Fibroblast of the conjunctiva (primary cell): ENCODE measurements around the gene POU2AF2.
"Not testable (repeated sequence)": the region's sequence is repeated elsewhere in the genome, so short reads cannot be mapped to it uniquely, and the experiment has no call there.

Experiments
- DNase-seq: peaks from one replicate; pipeline ENCODE4 v3.0.0-alpha.2; 2010; ENCODE audit warnings: low read depth

Gene POU2AF2

DNA sequence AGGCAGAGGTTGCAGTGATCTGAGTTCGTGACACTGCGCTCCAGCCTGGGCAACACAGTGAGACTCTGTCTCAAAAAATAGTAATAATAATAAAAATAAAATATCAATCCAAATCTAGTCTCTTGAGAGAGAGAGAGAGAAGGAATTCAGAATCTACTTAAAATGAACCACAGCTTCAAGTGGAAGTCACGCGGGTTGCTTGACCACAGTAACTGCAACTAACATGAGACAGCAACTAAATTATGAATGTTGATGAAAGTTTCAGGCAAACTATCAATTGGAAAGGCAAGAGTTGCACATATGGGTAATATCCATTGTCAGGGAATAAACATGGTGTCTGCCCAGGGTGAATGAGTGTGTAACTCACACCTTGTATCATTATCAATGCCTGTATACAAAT is 12.5 kb downstream of the POU2AF2 start:
- no peak for DNase-seq

GRCh38 chr11:111259896-111260295 is 14.4 kb downstream of the POU2AF2 start:
- DNase-seq: no peak

- no peak for DNase-seq
Measured at GRCh38 chr11:111260811-111261210, 15.3 kb downstream of the POU2AF2 start.

- no peak for DNase-seq
Measured at GRCh38 chr11:111264646-111265045, 19.1 kb downstream of the POU2AF2 start.

- no peak for DNase-seq
Measured at GRCh38 chr11:111265421-111265820, 19.9 kb downstream of the POU2AF2 start.

DNA sequence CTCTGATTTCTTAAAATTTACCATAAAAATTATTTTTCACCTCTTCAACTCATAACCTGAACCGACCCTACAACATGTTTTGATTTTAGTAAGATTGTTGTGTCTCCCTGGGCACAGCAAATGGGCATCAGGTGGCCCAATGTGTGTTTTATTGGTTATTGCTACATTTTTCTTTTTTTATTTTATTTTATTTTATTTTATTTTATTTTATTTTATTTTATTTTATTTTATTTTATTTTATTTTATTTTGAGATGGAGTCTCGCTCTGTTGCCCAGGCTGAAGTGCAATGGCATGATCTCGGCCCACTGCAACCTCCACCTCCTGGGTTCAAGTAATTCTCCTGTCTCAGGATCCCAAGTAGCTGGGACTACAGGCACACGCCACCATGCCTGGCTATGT is 22.8 kb downstream of the POU2AF2 start:
- not testable (repeated sequence) for DNase-seq

DNA sequence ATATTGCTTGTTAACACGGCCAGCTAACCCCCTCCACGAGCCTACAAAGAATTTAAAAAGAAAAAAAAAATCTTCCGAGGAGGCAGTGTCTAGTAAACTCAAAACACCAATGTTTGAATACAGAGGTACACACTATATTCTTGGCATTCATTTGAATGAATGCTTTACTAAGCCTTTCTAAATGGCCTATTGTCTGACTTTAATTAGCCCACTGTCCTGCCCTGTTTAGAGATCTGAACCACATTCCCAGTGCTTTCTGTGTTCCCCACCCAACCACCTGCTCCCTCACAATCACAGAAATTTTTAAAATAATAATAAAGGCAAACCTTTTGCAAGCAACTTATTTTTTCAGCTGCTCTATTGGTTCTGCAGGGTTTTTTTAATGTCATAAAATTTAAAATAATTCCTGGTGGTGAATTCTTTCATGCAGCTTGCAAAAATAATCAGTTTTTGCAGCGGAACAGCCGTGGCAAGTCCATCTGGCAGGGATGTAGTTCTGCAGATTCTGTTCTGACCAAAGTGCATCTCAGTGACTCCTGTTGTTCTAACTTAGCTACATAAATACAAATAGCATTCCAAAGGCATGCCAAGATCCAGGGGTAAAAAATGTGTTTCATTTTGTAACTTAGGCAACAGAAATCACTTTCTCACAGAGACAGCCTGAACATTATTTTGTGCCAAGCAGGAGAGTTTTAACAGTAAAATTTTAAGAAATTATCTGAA is 23.8 kb downstream of the POU2AF2 start:
- DNase-seq: no peak

- no peak for DNase-seq
Measured at GRCh38 chr11:111272420-111272819, 26.9 kb downstream of the POU2AF2 start.

- no peak for DNase-seq
Measured at GRCh38 chr11:111282562-111283075, 37.1 kb downstream of the POU2AF2 start.

DNA sequence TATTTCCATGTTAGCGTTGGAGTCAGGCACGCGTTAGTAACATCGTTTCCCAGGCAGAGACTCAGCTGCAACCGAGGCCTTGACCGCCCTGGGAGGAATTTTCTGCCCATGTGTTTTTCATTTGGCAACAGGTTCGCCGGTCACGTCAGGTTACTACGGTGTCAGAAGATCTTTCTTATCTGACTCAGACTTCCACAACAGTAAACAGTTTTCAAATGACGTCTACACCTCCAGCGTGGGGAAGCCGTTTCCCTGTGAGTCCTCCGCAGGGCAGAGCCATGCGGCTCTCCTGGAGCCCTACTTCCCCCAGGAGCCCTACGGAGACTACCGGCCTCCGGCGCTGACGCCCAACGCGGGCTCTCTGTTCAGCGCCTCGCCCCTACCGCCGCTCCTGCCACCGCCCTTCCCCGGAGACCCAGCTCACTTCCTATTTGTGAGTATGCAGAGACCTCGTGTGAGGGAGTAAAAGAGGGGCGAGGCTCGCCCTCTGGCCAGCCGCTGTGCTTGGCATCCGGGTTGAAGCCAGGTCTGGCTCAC is 38.5 kb downstream of the POU2AF2 start:
- no peak for DNase-seq

GRCh38 chr11:111285189-111286091 is 39.9 kb downstream of the POU2AF2 start:
- no peak for DNase-seq

DNA sequence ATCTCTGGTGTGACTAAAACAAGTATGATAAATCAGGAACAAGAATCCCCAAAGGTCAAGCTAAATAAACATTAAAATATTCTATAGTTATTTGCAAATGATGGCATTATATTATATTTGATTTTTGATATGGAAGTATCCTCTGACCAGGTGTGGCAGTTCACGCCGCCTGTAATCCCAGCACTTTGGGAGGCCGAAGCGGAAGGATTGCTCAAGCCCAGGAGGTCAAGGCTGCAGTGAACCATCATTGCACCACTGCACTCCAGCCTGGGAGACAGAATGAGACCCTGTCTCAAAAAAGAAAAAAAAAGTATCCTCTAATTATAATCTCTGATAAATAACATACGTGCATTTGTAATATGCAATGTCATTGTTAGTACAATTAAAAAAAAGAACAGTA is 46.2 kb downstream of the POU2AF2 start:
- DNase-seq: no peak

GRCh38 chr11:111292408-111292807 is 46.9 kb downstream of the POU2AF2 start:
- DNase-seq: not testable (repeated sequence)

GRCh38 chr11:111296196-111296595 is 50.7 kb downstream of the POU2AF2 start:
- no peak for DNase-seq

DNA sequence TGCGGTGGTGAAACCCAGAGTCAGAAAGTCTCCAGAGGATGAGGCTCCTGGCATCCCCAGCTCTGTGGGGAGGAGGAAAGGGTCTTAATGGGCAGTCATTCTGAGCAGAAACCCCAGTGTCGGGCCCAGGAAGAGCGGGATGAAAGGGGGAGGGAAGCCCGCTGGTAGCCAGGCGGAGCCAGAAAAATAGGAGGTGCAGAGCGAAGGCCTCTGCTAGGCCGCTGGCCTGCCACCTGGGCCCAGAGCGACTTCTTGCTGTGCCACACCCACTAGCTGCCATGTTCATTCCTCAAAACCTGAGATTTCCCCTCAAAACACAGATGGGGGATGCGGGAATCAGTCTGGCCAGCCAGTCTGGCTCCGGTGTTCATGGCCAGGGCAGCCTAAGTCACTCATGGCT is 52.2 kb downstream of the POU2AF2 start:
- DNase-seq: no peak

DNA sequence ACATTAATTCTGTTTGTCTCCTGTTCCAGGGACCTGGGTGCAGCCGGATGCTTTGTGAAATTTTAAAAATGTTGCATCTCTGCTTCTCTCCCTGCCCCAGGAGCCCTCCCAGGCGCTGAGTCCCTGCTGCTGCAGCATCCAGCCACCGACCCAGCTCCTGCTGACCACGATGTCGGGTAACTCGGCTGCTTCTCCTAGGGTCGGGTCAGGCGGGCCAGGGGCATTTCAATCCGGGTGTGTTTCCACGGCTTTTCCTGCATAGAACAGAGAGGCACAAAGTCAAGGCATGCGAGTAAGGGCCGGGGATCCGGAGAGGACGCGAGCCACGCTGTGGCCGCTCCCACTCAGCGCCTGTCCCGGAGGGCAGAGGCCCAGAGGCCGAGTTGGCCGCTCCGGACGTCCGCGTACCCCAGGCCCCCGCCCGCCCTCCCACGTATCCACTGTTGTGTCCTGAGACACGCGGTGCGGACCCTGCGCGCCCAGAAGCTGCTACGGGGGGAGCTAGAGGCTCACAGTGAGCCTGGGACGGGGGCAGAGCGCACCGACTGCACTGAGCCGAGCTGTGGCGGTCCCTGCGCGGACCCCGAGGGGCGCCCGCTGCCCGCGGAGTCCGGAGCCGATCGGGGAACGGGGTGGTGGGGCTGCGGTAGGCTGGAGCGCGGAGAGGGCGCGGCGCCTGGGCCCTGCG is 53.0 kb downstream of the POU2AF2 start, which contains the start of gene POU2AF3:
Gene POU2AF3, plus strand, starts transcription at position 134 of the 688 bp plus-strand sequence. Its CDS starts 36 bp downstream, at position 170.
- no peak for DNase-seq

DNA sequence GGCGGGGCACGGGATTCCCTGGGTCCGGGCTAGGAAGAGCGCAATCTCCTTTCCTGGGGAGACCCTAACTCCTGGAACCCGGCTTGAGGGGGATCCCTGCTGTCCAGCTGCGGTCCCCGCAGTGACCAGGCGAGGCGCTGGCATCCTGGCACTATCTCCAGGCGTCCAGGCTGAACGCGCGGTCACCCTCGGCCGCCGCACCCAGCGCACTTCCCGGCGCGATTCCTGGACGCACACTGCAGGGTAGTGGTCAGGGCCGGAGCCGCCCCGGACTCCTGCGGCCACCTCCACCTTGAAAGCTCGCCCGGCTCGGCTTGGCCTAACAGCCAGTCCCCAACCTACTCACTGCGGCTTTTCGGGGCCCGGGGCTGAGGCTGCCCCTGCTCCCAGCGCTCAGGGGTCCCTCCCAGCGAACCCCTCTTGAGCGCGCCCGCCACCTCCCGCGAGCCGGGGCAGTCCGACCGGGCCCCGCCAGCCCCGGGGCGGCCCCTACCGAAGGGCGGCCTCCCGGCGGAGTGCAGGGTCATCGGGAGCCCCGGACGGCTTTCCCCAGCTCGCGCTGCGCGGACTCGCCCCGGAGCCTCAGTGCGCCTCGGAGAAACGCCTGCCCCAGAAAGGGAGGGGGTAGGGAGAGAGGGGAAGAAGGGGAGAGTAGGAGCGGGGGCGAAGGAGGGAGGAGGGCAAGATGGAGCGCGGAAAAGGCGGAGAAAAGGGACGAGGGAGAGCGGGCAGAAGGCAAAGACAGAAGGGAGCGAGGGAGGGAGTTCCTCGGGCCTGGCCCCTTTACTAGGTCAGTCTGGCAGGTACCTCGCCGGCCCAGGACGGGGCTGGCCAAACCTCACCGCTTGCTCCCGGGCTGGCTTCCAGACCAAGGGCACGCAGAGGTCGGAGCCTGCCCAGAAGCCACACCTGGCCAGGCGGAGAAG is 53.8 kb downstream of the POU2AF2 start:
- DNase-seq: no peak

DNA sequence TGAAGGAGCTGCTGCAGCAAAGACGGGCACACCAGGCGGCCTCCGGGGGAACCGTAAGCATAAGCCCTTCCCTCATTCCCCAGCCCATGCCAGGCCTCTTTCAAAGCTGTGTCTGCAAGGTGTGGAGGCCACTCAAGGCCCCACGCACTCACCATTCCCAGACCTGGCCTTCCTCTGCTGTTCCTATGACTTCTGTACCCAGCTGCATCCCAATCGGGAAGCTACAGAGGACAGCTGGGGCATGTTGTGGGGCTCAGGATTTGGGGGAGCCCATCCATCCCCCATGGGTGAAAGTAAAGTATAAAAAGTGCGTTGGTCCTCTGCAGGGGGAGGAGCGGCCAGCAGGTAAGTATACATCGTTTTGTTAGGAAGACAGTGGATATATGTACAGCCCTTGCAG is 55.0 kb downstream of the POU2AF2 start:
- DNase-seq: no peak

DNA sequence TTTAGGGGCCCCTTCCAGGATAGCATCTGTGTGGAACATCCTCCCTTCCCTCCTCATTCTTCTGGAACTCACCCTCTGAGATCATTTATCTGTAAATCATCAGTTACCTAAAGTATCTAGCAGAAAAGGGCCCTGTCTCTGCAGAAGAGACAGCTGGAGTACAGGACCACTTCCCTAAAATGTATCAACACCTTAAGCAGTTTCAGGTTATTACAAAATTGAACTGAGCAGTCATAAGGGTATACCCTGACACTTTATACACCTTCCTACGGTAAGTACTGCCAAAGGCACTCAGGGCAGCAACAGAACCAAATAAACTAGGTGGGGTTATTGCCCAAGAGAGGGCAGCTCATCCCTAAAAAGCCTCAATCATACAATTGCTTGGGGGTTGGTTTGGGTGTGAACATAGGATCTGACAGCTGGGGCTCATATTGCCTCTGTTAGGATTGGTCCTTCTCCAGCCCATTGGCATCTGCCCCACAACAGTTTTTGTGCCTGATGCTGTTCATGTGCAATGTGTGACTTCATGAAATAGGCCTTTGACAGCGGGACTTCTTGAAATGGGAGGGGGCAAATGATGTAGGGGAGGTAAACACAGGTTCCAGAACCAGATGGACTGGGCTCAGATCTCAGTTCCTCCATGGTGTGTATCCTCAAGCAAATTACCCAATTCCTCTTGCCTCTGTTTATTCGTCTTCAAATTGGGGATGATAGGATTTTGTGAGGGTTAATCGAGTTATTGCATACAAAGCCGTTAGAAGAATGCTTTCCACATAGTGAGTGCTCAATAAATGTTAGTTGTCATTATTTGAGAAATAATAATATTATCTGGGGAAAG is 55.7 kb downstream of the POU2AF2 start:
- no peak for DNase-seq

DNA sequence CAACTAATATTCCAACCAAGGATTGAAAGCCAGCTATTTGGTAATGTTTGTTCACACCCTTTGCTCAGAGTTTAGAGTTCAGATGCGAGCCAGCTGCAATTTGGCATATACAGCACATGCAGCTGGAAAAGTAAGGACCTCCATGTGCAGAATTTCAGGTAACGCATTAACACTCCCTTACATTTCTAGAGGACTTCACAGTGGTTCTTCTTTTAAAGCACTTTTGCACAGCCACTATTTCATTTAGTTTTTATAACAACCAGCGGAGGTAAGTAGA is 56.3 kb downstream of the POU2AF2 start:
- DNase-seq: no peak
